ENCODE data around the gene SNAPIN.

Gene SNAPIN

DNA sequence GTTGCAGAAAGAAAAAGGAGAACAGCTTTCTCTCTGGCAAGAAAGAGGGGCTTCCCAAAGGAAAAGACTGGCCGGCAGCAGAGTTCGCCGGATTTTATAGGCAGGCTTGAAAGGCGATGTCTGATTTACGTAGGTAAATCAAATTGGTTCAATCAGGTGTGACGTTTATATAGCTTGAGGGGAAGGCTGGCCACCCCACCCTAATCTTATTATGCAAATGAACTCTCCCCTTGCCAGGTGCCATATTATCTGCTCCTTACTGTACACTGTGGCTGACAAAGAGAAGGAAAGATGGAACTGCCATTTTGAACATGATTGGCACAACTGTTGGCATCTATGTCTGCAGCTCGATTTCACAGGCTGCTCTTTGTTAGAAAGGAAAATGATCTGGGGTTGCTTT is 52.5 kb downstream of the SNAPIN start:
- no peak for DNase-seq (ENCODE audit: low read depth)
- TF ChIP-seq, protein P1, sequence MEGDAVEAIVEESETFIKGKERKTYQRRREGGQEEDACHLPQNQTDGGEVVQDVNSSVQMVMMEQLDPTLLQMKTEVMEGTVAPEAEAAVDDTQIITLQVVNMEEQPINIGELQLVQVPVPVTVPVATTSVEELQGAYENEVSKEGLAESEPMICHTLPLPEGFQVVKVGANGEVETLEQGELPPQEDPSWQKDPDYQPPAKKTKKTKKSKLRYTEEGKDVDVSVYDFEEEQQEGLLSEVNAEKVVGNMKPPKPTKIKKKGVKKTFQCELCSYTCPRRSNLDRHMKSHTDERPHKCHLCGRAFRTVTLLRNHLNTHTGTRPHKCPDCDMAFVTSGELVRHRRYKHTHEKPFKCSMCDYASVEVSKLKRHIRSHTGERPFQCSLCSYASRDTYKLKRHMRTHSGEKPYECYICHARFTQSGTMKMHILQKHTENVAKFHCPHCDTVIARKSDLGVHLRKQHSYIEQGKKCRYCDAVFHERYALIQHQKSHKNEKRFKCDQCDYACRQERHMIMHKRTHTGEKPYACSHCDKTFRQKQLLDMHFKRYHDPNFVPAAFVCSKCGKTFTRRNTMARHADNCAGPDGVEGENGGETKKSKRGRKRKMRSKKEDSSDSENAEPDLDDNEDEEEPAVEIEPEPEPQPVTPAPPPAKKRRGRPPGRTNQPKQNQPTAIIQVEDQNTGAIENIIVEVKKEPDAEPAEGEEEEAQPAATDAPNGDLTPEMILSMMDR (IDR thresholded peaks at IDR 0.05; ENCODE audit: low read length, missing control alignments), result no peak
- H3K4me3 ChIP-seq (replicated peaks; ENCODE audit: low read depth, low read length), result no peak overlapping the region
